Fibroblast of pulmonary artery (primary cell): ENCODE measurements around the gene TCF7L2.
A peak's percentile ranks its signal among the peaks of the same experiment; 100 is the strongest.

Source experiments
- DNase-seq: peaks from one replicate; pipeline ENCODE4 v3.0.0-alpha.2; 2010; ENCODE audit warnings: low read depth
- H3K4me3 ChIP-seq: replicated peaks from 2 replicates; pipeline ENCODE4 v1.5.1; 2011; ENCODE audit warnings: low read depth, mild to moderate bottlenecking, control low read depth, low read length, moderate library complexity
- TF ChIP-seq, protein P1 (sequence below): IDR thresholded peaks from 2 replicates; pipeline ENCODE4 v1.5.1; 2011; ENCODE audit warnings: mild to moderate bottlenecking, control low read depth, low read length, inconsistent platforms; ENCODE audit errors: missing control alignments

TCF7L2 gene

DNA sequence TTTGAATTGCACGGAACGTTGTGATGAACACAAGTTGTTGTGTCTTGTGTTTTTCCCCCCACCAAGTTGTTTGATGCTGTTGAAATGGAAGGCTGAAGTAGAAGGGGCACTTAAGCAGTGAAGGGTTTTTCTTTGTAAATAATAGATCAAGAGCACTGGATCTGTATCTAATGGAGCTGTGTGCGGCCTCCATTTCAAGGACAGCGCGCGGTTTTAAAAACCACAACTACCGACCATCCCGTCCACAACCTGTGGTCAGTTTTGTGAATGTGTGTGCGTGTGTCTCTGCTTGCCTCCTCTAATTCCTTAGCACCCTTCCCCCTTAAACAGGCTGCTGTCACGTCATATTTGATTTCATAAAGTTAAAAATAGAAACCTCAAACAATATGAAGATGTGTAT lies 165.5 kb downstream of the TCF7L2 start:
- DNase-seq = no peak
- TF ChIP-seq, protein P1, sequence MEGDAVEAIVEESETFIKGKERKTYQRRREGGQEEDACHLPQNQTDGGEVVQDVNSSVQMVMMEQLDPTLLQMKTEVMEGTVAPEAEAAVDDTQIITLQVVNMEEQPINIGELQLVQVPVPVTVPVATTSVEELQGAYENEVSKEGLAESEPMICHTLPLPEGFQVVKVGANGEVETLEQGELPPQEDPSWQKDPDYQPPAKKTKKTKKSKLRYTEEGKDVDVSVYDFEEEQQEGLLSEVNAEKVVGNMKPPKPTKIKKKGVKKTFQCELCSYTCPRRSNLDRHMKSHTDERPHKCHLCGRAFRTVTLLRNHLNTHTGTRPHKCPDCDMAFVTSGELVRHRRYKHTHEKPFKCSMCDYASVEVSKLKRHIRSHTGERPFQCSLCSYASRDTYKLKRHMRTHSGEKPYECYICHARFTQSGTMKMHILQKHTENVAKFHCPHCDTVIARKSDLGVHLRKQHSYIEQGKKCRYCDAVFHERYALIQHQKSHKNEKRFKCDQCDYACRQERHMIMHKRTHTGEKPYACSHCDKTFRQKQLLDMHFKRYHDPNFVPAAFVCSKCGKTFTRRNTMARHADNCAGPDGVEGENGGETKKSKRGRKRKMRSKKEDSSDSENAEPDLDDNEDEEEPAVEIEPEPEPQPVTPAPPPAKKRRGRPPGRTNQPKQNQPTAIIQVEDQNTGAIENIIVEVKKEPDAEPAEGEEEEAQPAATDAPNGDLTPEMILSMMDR = no peak
- no peak overlapping the region for H3K4me3 ChIP-seq

DNA sequence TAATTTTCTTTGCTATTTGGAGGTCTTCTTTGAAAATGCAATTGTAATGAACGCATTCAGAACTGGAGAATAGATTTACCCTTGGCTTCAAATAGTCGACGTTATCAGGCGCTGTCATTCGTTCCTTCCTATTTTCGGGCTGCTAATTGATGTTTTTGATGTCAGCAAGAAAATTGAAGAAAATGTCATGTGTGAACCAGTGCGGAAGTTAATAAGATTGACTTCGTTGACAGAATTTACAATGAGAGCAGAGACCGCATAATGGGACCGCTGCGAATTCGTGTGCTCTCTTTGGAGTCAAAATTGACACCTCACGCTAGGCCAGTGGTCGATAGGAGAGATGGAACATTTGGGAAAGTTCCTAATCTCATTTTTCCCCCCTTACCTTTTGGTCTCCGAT lies 168.8 kb downstream of the TCF7L2 start:
- no peak for DNase-seq
- TF ChIP-seq, protein P1 = no peak
- H3K4me3 ChIP-seq = no peak overlapping the region

DNA sequence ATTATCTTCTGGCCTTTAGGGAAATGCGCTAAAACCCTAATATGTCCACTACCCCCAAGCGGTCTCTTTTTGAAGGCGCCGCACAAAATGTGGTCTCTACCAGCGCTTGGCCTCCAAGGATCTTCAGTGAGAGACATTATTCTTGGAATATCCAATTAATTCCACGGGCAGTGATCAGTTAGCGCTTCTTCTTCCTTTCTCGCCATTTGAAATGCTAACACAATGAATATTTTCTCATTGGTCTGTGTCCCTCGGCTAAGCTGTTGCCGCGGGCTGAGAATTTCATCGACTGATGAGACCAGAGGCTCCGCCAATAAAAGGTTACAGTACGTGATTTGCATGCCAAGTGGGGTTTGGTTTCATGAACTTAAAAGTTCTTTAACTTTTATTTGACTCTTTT lies 169.8 kb downstream of the TCF7L2 start:
- H3K4me3 ChIP-seq = no peak overlapping the region
- TF ChIP-seq, protein P1 = no peak
- no peak for DNase-seq

DNA sequence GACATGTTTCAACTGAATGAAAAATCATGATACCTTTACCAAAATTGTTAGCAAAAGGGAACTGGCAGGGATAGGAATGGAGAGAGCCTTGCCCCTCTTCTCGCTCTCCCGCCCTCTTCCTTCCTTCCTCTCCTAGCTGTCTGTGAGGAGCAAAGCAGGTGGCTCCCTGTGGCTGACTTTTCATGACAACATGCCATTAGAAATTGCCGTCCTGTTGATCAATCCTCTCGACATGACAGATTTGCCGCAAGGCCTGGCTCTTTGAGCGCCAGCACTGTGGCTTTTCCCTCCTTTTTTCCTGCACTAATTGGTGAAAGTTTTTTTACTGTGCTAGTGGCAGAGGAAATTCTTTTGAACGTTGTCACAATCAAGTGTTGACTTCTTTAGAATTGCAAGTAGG lies 171.1 kb downstream of the TCF7L2 start:
- DNase-seq = no peak
- TF ChIP-seq, protein P1 = no peak
- H3K4me3 ChIP-seq = no peak overlapping the region

DNA sequence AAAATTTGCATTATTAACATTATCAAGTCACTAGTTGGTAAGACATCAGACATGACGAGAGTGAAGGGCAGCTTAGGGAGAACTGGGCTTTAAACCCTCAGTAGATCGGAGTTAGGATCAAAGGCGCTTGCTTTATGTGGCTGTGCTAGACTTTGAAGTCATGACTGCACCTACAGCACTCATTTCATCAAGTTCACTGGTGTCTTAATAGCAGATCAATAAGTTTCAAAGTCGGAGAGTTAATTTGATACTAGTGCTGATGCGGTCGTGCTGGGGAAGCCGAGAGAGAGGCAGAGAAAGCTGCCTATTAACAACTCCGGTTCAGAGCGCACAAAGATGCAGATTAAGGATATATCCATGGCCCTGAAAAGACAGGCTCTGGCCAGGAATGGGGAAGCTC lies 172.9 kb downstream of the TCF7L2 start:
- no peak for DNase-seq
- TF ChIP-seq, protein P1 = no peak
- H3K4me3 ChIP-seq = no peak overlapping the region

DNA sequence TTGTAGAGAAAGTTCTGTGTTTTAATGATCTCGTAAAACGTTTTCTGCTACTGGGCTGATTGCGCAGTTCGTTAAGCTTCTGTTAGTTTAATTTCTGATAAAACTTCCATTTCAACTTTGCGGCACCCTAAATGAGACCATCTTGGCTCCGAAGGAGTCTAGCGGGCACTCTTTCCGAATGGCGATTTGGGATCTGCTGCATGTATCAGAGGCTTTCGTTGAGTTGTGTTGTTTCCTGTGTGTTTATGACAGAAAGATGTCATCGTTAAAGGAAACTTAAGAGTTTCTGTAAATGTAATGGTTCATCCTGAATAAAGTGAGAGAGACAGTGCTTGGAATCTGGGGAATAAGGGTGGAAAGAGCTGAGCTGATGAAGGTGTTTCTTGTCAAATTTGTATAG lies 174.7 kb downstream of the TCF7L2 start:
- TF ChIP-seq, protein P1 = no peak
- no peak overlapping the region for H3K4me3 ChIP-seq
- DNase-seq = no peak

DNA sequence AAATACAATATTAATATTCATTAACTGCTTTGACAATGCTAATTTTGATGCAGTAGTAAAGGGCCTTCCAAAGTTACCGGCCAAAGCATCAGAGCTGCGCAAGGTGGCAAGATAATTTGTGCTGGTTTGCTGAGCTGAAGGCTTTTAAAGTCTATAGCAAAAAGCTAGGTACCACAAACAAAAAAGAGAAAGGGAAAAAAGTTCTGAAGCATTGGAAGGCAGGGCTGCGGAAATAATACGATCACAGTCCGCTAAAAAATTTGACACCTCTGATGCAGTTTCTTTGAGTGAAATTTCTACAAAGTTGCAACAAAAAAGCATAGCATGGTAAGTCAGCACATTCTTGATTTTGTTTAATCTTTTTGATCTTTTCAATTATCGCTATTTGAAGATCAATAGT lies 175.6 kb downstream of the TCF7L2 start:
- TF ChIP-seq, protein P1 = no peak
- H3K4me3 ChIP-seq = peak overlapping the region; percentile 4
- DNase-seq = no peak
